Fibroblast of pulmonary artery (primary cell): ENCODE results near the gene TLE6.
"Not testable (repeated sequence)": the region's sequence is repeated elsewhere in the genome, so short reads cannot be mapped to it uniquely, and the experiment has no call there.

Experiments used
- DNase-seq: peaks from one replicate; pipeline ENCODE4 v3.0.0-alpha.2; 2010; ENCODE audit warnings: low read depth
- H3K4me3 ChIP-seq: replicated peaks from 2 replicates; pipeline ENCODE4 v1.5.1; 2011; ENCODE audit warnings: low read depth, mild to moderate bottlenecking, control low read depth, low read length, moderate library complexity
- CTCF ChIP-seq: IDR thresholded peaks from 2 replicates; pipeline ENCODE4 v1.5.1; 2011; ENCODE audit warnings: mild to moderate bottlenecking, control low read depth, low read length, inconsistent platforms; ENCODE audit errors: missing control alignments

Gene TLE6

GRCh38 chr19:2962018-2962670, 15.2 kb upstream of the TLE6 start:
- peak; percentile 70 for TF ChIP-seq CTCF
- H3K4me3 ChIP-seq: no peak overlapping the region
- DNase-seq: peak; percentile 82

- no peak overlapping the region for H3K4me3 ChIP-seq
Observed at GRCh38 chr19:2963122-2963521, 14.2 kb upstream of the TLE6 start.

GRCh38 chr19:2963631-2964030, 13.7 kb upstream of the TLE6 start:
- H3K4me3 ChIP-seq: not testable (repeated sequence)

More at GRCh38 chr19:2963122-2963521, 14.2 kb upstream of the TLE6 start:
- no peak for DNase-seq
- TF ChIP-seq CTCF: no peak

GRCh38 chr19:2964874-2965273, 12.5 kb upstream of the TLE6 start:
- no peak for DNase-seq
- no peak for TF ChIP-seq CTCF
- no peak overlapping the region for H3K4me3 ChIP-seq

More at GRCh38 chr19:2963631-2964030, 13.7 kb upstream of the TLE6 start:
- DNase-seq: not testable (repeated sequence)

- DNase-seq: no peak
- no peak for TF ChIP-seq CTCF
- H3K4me3 ChIP-seq: no peak overlapping the region
Observed at GRCh38 chr19:2967972-2968371, 9.4 kb upstream of the TLE6 start.

- H3K4me3 ChIP-seq: no peak overlapping the region
- peak; percentile 80 for DNase-seq
- TF ChIP-seq CTCF: no peak
Observed at GRCh38 chr19:2969104-2969504, 8.3 kb upstream of the TLE6 start.

GRCh38 chr19:2970201-2970835, 7.0 kb upstream of the TLE6 start:
- no peak for TF ChIP-seq CTCF
- DNase-seq: peak; percentile 88

More at GRCh38 chr19:2970201-2970835, 7.0 kb upstream of the TLE6 start:
- H3K4me3 ChIP-seq: no peak overlapping the region
